H1 (cell line): ENCODE measurements around the gene CTF1. TPM values are rescaled to one million over a fixed set of nuclear protein-coding genes. Genes with fewer than 3 reads are reported as not detected.

Experiments used
- FOSL1 ChIP-seq: IDR thresholded peaks from 2 replicates; pipeline ENCODE4 v1.6.1; 2011; ENCODE audit warnings: mild to moderate bottlenecking, low read depth, low read length, moderate library complexity; ENCODE audit not compliant: insufficient read depth
- MAFK ChIP-seq: IDR thresholded peaks from 2 replicates; pipeline ENCODE4 v1.6.1; 2012; ENCODE audit warnings: low read depth, mild to moderate bottlenecking, improper control_type of control experiment, low read length
- SIX5 ChIP-seq: IDR thresholded peaks from 2 replicates; pipeline ENCODE4 v1.6.1; 2011; ENCODE audit warnings: mild to moderate bottlenecking, low read depth, low read length
- polyA plus RNA-seq, 7 experiments: library from polyadenylated mRNA; depleted of rRNA in 3 of 7; stranded (reverse) in 5 of 7; unstranded in 2 of 7; fragments of >200 nt in 5 of 7; fragments of 200-250 nt in 2 of 7; gene quantifications; 1 replicate in 5 of 7; 2 replicates in 1 of 7; 4 replicates in 1 of 7; pipeline versions ENCODE4 v1.2.1 to v1.2.3, GENCODE V29; 2011 to 2013; ENCODE audit warnings: missing spikeins in 2 of 7, mixed read lengths in 2 of 7
- total RNA-seq: library from RNA; stranded (reverse); fragmentation: NEBNext Ultra II Directional; extraction: Animal tissue kit (Norgen Biotek cat#: 25700); gene quantifications from 2 replicates; pipeline ENCODE4 v1.2.1, GENCODE V29; 2021

The CTF1 gene
- total and polyA plus RNA-seq, 2 of the 8 experiments (the other 6 are each of a cell fraction or from before 2014, with no cell fraction given), result 0.97 to 3.4 TPM

GRCh38 chr16:30929167-30929566 lies 32.8 kb downstream of the CTF1 start (continued):
- TF ChIP-seq FOSL1, result no peak
- TF ChIP-seq SIX5, result no peak
- no peak for TF ChIP-seq MAFK
